ENCODE data around the gene GRIK4.

The GRIK4 gene

GRCh38 chr11:120529911-120530310 lies 18.4 kb downstream of the GRIK4 start:
- no peak for TF ChIP-seq CTCF (conservative IDR thresholded peaks at IDR 0.05; ENCODE audit: low read depth, low read length)
- no peak for DNase-seq (ENCODE audit: low read depth)
- H3K4me3 ChIP-seq (ENCODE audit: low read length) = no peak overlapping the region

GRCh38 chr11:120532082-120532831 lies 20.7 kb downstream of the GRIK4 start:
- no peak overlapping the region for H3K4me3 ChIP-seq (ENCODE audit: low read length)
- DNase-seq (ENCODE audit: low read depth) = no peak
- no peak for TF ChIP-seq CTCF (conservative IDR thresholded peaks at IDR 0.05; ENCODE audit: low read depth, low read length)

- no peak overlapping the region for H3K4me3 ChIP-seq (ENCODE audit: low read length)
- no peak for TF ChIP-seq CTCF (conservative IDR thresholded peaks at IDR 0.05; ENCODE audit: low read depth, low read length)
These were observed 21.3 kb downstream of the GRIK4 start for GRCh38 chr11:120532832-120533196.

GRCh38 chr11:120536091-120536796 lies 24.7 kb downstream of the GRIK4 start:
- no peak overlapping the region for H3K4me3 ChIP-seq (ENCODE audit: low read length)
- TF ChIP-seq CTCF (conservative IDR thresholded peaks at IDR 0.05; ENCODE audit: low read depth, low read length) = no peak
- no peak for DNase-seq (ENCODE audit: low read depth)

More at GRCh38 chr11:120532832-120533196, 21.3 kb downstream of the GRIK4 start:
- no peak for DNase-seq (ENCODE audit: low read depth)

GRCh38 chr11:120536797-120537169 lies 25.2 kb downstream of the GRIK4 start:
- no peak for DNase-seq (ENCODE audit: low read depth)
- TF ChIP-seq CTCF (conservative IDR thresholded peaks at IDR 0.05; ENCODE audit: low read depth, low read length) = no peak
- no peak overlapping the region for H3K4me3 ChIP-seq (ENCODE audit: low read length)

GRCh38 chr11:120537996-120538395 lies 26.4 kb downstream of the GRIK4 start:
- DNase-seq (ENCODE audit: low read depth) = no peak
- H3K4me3 ChIP-seq (ENCODE audit: low read length) = no peak overlapping the region
- TF ChIP-seq CTCF (conservative IDR thresholded peaks at IDR 0.05; ENCODE audit: low read depth, low read length) = no peak

- H3K4me3 ChIP-seq (ENCODE audit: low read length) = no peak overlapping the region
- no peak for DNase-seq (ENCODE audit: low read depth)
- no peak for TF ChIP-seq CTCF (conservative IDR thresholded peaks at IDR 0.05; ENCODE audit: low read depth, low read length)
These were observed 27.2 kb downstream of the GRIK4 start for GRCh38 chr11:120538707-120539106.

Measured in retinal pigment epithelial cell (primary cell).